OCI-LY7 (cell line): Measurements from ENCODE around the gene FBLN1. TPM values are rescaled to one million over a fixed set of nuclear protein-coding genes. Genes with fewer than 3 reads are reported as not detected.

Source experiments
- BruUV-seq: library from RNA; stranded (reverse); fragments of 400-500 nt; replicated peaks from 2 replicates; lab custom pipeline; 2021; lab: Mats Ljungman, UMichigan
- CTCF ChIA-PET: fragments of 300-600 bp; sonication (Branson Sonifier 250); formaldehyde crosslinking; loops from one replicate; lab custom pipeline; 2022; ENCODE audit warnings: antibody characterized with exemption; ENCODE audit not compliant: unreplicated experiment; lab: Charles Lee
- POLR2A ChIA-PET: fragments of 300-600 bp; sonication (Branson Sonifier 250); formaldehyde crosslinking; loops from one replicate; lab custom pipeline; 2022; ENCODE audit warnings: antibody characterized with exemption; lab: Charles Lee
- DNase-seq: peaks from one replicate; pipeline ENCODE4 v3.0.0-alpha.2; 2015; ENCODE audit warnings: low spot score
- H2AFZ ChIP-seq: fragments of 200-600 bp; sonication (generic), shearing (Covaris generic); 2 replicates; pipeline ENCODE4 v1.6.1; 2014; ENCODE audit warnings: mild to moderate bottlenecking, antibody characterized with exemption, low read length, moderate library complexity
- H3K27ac ChIP-seq: fragments of 200-600 bp; sonication (generic); 2 replicates; pipeline ENCODE4 v1.5.1; 2014; ENCODE audit warnings: mixed run types, low read depth, mild to moderate bottlenecking, moderate library complexity, low read length, inconsistent platforms; ENCODE audit not compliant: poor library complexity, severe bottlenecking
- H3K36me3 ChIP-seq: fragments of 200-600 bp; sonication (generic); 2 replicates; pipeline ENCODE4 v1.6.1; 2014; ENCODE audit warnings: mild to moderate bottlenecking, antibody characterized with exemption, low read length, moderate library complexity, mixed read lengths; ENCODE audit not compliant: insufficient read depth
- H3K4me1 ChIP-seq: fragments of 200-600 bp; sonication (generic); 2 replicates; pipeline ENCODE4 v1.5.1; 2014; ENCODE audit warnings: mild to moderate bottlenecking, low read length; ENCODE audit not compliant: insufficient read depth, poor library complexity, severe bottlenecking
- H3K4me2 ChIP-seq: fragments of 200-600 bp; sonication (generic); 2 replicates; pipeline ENCODE4 v1.6.1; 2014; ENCODE audit warnings: mild to moderate bottlenecking, low read length
- H3K4me3 ChIP-seq: fragments of 200-600 bp; sonication (generic); 2 replicates; pipeline ENCODE4 v1.5.1; 2014; ENCODE audit warnings: mild to moderate bottlenecking, low read depth, low read length; ENCODE audit not compliant: poor library complexity, severe bottlenecking
- H3K79me2 ChIP-seq: fragments of 200-600 bp; sonication (generic); 2 replicates; pipeline ENCODE4 v1.6.1; 2016; ENCODE audit warnings: low read depth, mild to moderate bottlenecking, low read length, moderate library complexity, mixed read lengths; ENCODE audit not compliant: insufficient read depth
- H3K9me2 ChIP-seq: fragments of 200-600 bp; sonication (generic); 2 replicates; pipeline ENCODE4 v1.6.1; 2016; ENCODE audit warnings: mild to moderate bottlenecking, low read length, mixed read lengths; ENCODE audit not compliant: insufficient read depth
- H3K9me3 ChIP-seq: fragments of 200-600 bp; sonication (generic); 2 replicates; pipeline ENCODE4 v1.6.1; 2014; ENCODE audit warnings: mild to moderate bottlenecking, mixed run types, low read length, mixed read lengths
- H4K20me1 ChIP-seq: fragments of 200-600 bp; sonication (generic); 2 replicates; pipeline ENCODE4 v1.6.1; 2014; ENCODE audit warnings: mild to moderate bottlenecking, antibody characterized with exemption, low read length, moderate library complexity, mixed read lengths; ENCODE audit not compliant: insufficient read depth
- CTCF ChIP-seq: fragments of 200-600 bp; sonication (generic); conservative IDR thresholded peaks from 2 replicates; pipeline ENCODE4 v1.5.1; 2014; ENCODE audit warnings: mild to moderate bottlenecking, antibody characterized with exemption, low read length, moderate library complexity, mixed read lengths
- EZH2phosphoT487 ChIP-seq: fragments of 200-600 bp; sonication (generic); IDR thresholded peaks from 2 replicates; pipeline ENCODE4 v1.6.1; 2018; ENCODE audit warnings: low read depth, borderline replicate concordance, mild to moderate bottlenecking, mixed run types, antibody characterized with exemption, low read length, moderate library complexity, mixed read lengths
- intact Hi-C: fragments of 100-400 bp; cut with micrococcal nuclease; formaldehyde crosslinking; loops from one replicate; pipeline ENCODE4 v1.10.0; 2022; ENCODE audit not compliant: unreplicated experiment
- total RNA-seq, 2 experiments: library from RNA; depleted of rRNA in 1 of 2; stranded (reverse); fragments of >200 nt in 1 of 2; shearing (Covaris generic) in 1 of 2; gene quantifications; 2 replicates each; pipeline ENCODE4 v1.2.3, GENCODE V29; 2014 to 2022

FBLN1 gene
- total RNA-seq, 2 experiments from 2014 or later = not detected

DNA sequence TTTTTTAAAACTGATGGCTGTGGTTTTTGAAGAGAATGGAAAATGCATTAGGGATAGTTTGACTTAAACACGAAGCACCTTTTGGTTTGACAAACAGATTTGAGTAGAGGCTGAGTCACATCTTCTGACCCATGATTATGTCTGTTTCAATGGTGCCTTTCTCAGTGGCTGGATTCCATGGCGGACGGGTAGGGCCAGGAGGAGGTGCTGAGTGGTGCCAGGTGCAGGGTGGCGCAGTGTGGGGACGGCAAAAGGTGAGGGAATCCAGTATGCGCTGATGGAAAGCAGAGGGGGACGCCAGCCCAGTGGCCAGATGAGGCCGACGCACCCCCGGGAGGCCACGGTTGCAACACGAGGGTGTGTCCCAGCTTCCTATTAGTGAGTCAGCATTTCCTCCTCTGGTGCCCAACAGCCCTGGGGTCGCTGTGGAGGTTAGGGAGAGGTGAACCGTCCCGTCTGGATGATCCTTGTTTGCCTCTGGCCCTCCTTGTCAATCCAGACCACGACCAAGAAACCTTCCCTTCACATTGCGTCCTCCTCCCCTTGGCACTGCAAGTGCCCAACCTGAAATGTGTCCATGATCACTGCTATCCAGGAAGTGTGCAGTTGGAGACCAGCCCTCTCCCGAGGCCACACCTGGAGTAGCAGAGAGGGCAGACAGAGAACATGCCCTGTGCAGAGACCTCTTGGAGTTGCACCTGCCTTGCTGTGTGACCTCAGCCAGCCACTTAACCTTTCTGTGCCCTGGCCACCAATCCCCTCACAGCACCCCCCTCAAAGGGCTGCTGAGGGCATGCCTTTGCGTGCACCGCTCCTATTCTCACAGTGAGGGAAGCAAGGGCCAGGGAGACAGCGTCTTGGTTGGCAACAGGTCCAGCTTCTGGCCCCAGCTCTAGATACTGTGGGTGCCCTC is 136.4 kb downstream of the FBLN1 start:
- no peak overlapping the region for H3K27ac ChIP-seq
- DNase-seq = no peak
- POLR2A ChIA-PET = no interaction called here
- BruUV-seq = no TSS peak
- no peak overlapping the region for H3K4me3 ChIP-seq
- CTCF ChIA-PET = no interaction called here
- intact Hi-C loops = no loop called here
- H4K20me1 ChIP-seq = no peaks in the 10 kb centered on the region
- H3K79me2 ChIP-seq = no peaks in the 10 kb centered on the region
- H3K9me2 ChIP-seq = no peaks in the 10 kb centered on the region
- H2AFZ ChIP-seq = no peak overlapping the region
- TF ChIP-seq EZH2phosphoT487 (no peak), CTCF (no peak)
- no peaks in the 10 kb centered on the region for H3K9me3 ChIP-seq
- H3K36me3 ChIP-seq = no peaks in the 10 kb centered on the region
- H3K4me2 ChIP-seq = no peak overlapping the region
- no peaks in the 10 kb centered on the region for H3K4me1 ChIP-seq

GRCh38 chr22:45639747-45640102 is 137.0 kb downstream of the FBLN1 start:
- Histone ChIP-seq H3K4me1 (no peaks in the 10 kb centered on the region), H2AFZ (no peak overlapping the region), H3K4me2 (no peak overlapping the region), H3K9me3 (no peaks in the 10 kb centered on the region), H3K27ac (no peak overlapping the region), H3K9me2 (no peaks in the 10 kb centered on the region), H3K36me3 (no peaks in the 10 kb centered on the region), H3K4me3 (no peak overlapping the region), H3K79me2 (no peaks in the 10 kb centered on the region), H4K20me1 (no peaks in the 10 kb centered on the region)
- BruUV-seq = no TSS peak
- intact Hi-C loops = loop anchor here (5.0 kb wide), 1 partner anchor 57 kb away; no protein-coding TSS in a partner anchor
- TF ChIP-seq CTCF = no peak
- no peak for TF ChIP-seq EZH2phosphoT487
- ChIA-PET CTCF (no interaction called here), POLR2A (no interaction called here)
- no peak for DNase-seq
